GM19025 (cell line): ENCODE results near the gene NFIC.

ENCODE experiments used
- ATAC-seq: cut with Tn5 transposase; IDR thresholded peaks from one replicate; pipeline ENCODE4 v1.9.1; 2021; ENCODE audit warnings: mild to moderate bottlenecking, low read depth, moderate library complexity; ENCODE audit not compliant: unreplicated experiment

The NFIC gene

DNA sequence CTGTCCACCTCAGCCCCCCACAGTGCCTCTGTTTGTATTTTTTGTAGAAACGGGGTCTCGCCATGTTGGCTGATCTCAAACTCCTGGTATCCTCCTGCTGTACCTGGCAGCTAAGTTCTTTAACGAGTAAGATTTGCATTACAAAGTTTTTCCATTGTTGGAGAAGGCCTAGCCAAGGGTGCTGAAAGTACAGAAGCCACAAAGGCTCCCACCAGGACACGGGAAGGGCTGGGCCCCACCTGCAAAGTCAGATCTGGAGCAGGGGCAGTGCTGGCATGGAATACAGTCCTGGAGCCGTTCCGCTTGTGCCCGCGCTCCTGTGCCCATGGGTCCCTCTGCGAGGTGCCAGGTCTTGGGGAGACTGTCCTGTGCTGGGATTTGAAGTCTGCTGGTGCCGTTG lies 151.9 kb downstream of the NFIC start:
- no peak for ATAC-seq

DNA sequence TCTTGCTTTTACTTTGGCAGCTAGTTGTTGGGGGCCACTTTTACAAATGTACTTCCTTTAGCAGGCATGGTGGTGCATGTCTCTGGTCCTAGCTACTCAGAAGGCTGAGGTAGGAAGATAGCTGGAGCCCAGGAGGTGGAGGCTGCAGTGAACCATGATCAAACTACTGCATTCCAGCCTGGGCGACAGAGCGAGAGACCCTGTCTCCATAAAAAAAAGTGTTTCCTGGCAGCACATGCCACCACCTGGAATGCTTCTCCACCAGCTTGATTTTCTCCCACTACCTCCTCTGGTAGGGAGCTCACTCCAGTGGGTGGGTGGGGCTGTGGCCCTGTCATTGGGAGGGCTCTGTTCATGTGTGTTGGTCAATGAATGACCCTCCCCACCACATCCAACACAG lies 152.3 kb downstream of the NFIC start:
- ATAC-seq: no peak
